Neural cell (in vitro differentiated cells): ENCODE measurements around the gene MSLN. TPM values are rescaled to one million over a fixed set of nuclear protein-coding genes. Genes with fewer than 3 reads are reported as not detected.
"Not testable (repeated sequence)": the region's sequence is repeated elsewhere in the genome, so short reads cannot be mapped to it uniquely, and the experiment has no call there.

ENCODE experiments used
- H2AFZ ChIP-seq: fragments of 200-600, 300-800 bp; sonication (generic), shearing (Covaris generic); 2 replicates; pipeline ENCODE4 v1.6.0; 2014; ENCODE audit warnings: low read depth, mild to moderate bottlenecking, antibody characterized with exemption, low read length, moderate library complexity
- H3F3A ChIP-seq: fragments of 200-600 bp; shearing (Covaris generic); 2 replicates; pipeline ENCODE4 v1.6.1; 2016; ENCODE audit warnings: mild to moderate bottlenecking, moderate library complexity, mixed read lengths, antibody characterized with exemption, low read length; ENCODE audit not compliant: insufficient read depth, poor library complexity, severe bottlenecking
- H3K27ac ChIP-seq: fragments of 200-600, 300-800 bp; sonication (generic), shearing (Covaris generic); 2 replicates; pipeline ENCODE4 v1.5.1; 2014; ENCODE audit warnings: mild to moderate bottlenecking, low read length, moderate library complexity
- H3K27me3 ChIP-seq: fragments of 300-800, 200-600 bp; sonication (generic), shearing (Covaris generic); 2 replicates; pipeline ENCODE4 v1.6.0; 2014; ENCODE audit warnings: mild to moderate bottlenecking, low read depth, low read length, moderate library complexity; ENCODE audit not compliant: insufficient read depth
- H3K36me3 ChIP-seq: fragments of 300-800, 200-600 bp; sonication (generic), shearing (Covaris generic); 2 replicates; pipeline ENCODE4 v1.5.1; 2014; ENCODE audit warnings: mild to moderate bottlenecking, antibody characterized with exemption, low read length, moderate library complexity; ENCODE audit not compliant: insufficient read depth
- H3K4me2 ChIP-seq: fragments of 300-800, 200-600 bp; sonication (generic), shearing (Covaris generic); 2 replicates; pipeline ENCODE4 v1.6.0; 2014; ENCODE audit warnings: mild to moderate bottlenecking, low read length
- H3K4me3 ChIP-seq: fragments of 300-800, 200-600 bp; sonication (generic), shearing (Covaris generic); 2 replicates; pipeline ENCODE4 v1.5.1; 2014; ENCODE audit warnings: mild to moderate bottlenecking, low read length, moderate library complexity
- H3K79me2 ChIP-seq: fragments of 200-600 bp; shearing (Covaris generic); replicated peaks from 2 replicates; pipeline ENCODE4 v1.6.0; 2014; ENCODE audit warnings: mild to moderate bottlenecking, low read length, moderate library complexity; ENCODE audit not compliant: insufficient read depth
- H3K9ac ChIP-seq: fragments of 300-800, 200-600 bp; sonication (generic), shearing (Covaris generic); 2 replicates; pipeline ENCODE4 v1.6.1; 2016; ENCODE audit warnings: mild to moderate bottlenecking, low read length, mixed read lengths
- H3K9me2 ChIP-seq: fragments of 200-600 bp; shearing (Covaris generic); 2 replicates; pipeline ENCODE4 v1.6.1; 2016; ENCODE audit warnings: mild to moderate bottlenecking, low read length, mixed read lengths; ENCODE audit not compliant: insufficient read depth
- H3K9me3 ChIP-seq: fragments of 200-600, 300-800 bp; sonication (generic), shearing (Covaris generic); 2 replicates; pipeline ENCODE4 v1.6.1; 2016; ENCODE audit warnings: mild to moderate bottlenecking, mixed run types, low read length, moderate library complexity, mixed read lengths
- H4K20me1 ChIP-seq: fragments of 200-600 bp; shearing (Covaris generic); 2 replicates; pipeline ENCODE4 v1.6.1; 2016; ENCODE audit warnings: mild to moderate bottlenecking, mixed run types; ENCODE audit not compliant: insufficient read depth
- CTCF ChIP-seq: fragments of 450-650 bp; IDR thresholded peaks from 2 replicates; pipeline ENCODE4 v1.5.1; 2014; ENCODE audit warnings: antibody characterized with exemption, mild to moderate bottlenecking, moderate library complexity; ENCODE audit not compliant: poor library complexity, severe bottlenecking
- EP300 ChIP-seq: fragments of 450-650 bp; conservative IDR thresholded peaks from 2 replicates; pipeline ENCODE4 v1.6.1; 2014; ENCODE audit warnings: antibody characterized with exemption, mild to moderate bottlenecking, moderate library complexity; ENCODE audit not compliant: poor library complexity, severe bottlenecking
- EZH2 ChIP-seq: fragments of 200-600, 300-800 bp; shearing (Covaris generic), sonication (generic); IDR thresholded peaks from 2 replicates; pipeline ENCODE4 v1.6.1; 2014; ENCODE audit warnings: antibody characterized with exemption, low read length, borderline replicate concordance, mild to moderate bottlenecking; ENCODE audit not compliant: insufficient read depth, poor library complexity, severe bottlenecking
- MXI1 ChIP-seq: fragments of 450-650 bp; conservative IDR thresholded peaks from 2 replicates; pipeline ENCODE4 v1.6.1; 2014; ENCODE audit warnings: antibody characterized with exemption, mild to moderate bottlenecking; ENCODE audit not compliant: poor library complexity, severe bottlenecking
- POLR2AphosphoS5 ChIP-seq: IDR thresholded peaks from 2 replicates; pipeline ENCODE4 v1.6.1; 2012
- RAD21 ChIP-seq: fragments of 450-650 bp; conservative IDR thresholded peaks from 2 replicates; pipeline ENCODE4 v1.6.1; 2014; ENCODE audit warnings: antibody characterized with exemption, mild to moderate bottlenecking, moderate library complexity
- SMC3 ChIP-seq: fragments of 450-650 bp; conservative IDR thresholded peaks from 2 replicates; pipeline ENCODE4 v1.6.1; 2014; ENCODE audit warnings: antibody characterized with exemption, mild to moderate bottlenecking, moderate library complexity; ENCODE audit not compliant: poor library complexity
- TAF1 ChIP-seq: IDR thresholded peaks from 2 replicates; pipeline ENCODE4 v1.6.1; 2012; ENCODE audit warnings: low read depth
- polyA plus RNA-seq: library from polyadenylated mRNA; depleted of rRNA; stranded (reverse); fragments of >200 nt; gene quantifications from 2 replicates; pipeline ENCODE4 v1.2.3, GENCODE V29; 2014
- TF ChIP-seq, protein P1 (sequence below): IDR thresholded peaks from 2 replicates; pipeline ENCODE4 v1.6.1; 2012; ENCODE audit warnings: borderline replicate concordance

MSLN gene
- polyA plus RNA-seq, 1 donor from 2014 or later, result 0.63 TPM

- H3K27me3 ChIP-seq, H3F3A ChIP-seq, H3K36me3 ChIP-seq, H3K4me2 ChIP-seq, H3K79me2 ChIP-seq, H2AFZ ChIP-seq, H3K9me2 ChIP-seq, H4K20me1 ChIP-seq, H3K9ac ChIP-seq, H3K9me3 ChIP-seq, H3K4me3 ChIP-seq, H3K27ac ChIP-seq: not testable (repeated sequence)
Observed at GRCh38 chr16:754121-754607, 6.4 kb upstream of the MSLN start.

DNA sequence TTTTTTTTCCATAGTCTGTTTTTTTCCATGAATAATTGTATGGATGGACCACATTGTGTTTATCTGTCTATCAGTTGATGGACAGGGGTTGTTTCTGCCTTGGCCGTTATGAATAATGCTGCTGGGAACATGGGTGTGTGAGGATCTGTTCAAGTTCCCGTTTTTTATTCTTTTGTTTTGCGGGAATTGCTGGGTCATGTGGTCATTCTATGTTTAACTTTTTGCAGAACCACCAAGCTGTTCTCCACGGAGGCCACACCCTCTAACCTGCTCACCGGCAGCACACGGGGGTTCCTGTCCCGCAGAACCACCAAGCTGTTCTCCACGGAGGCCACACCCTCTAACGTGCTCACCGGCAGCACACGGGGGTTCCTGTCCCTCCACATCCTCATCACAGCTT lies 5.9 kb upstream of the MSLN start:
- Histone ChIP-seq H3K4me3 (no peak overlapping the region), H3K36me3 (no peaks in the 10 kb centered on the region), H3K4me2 (no peak overlapping the region), H3K9ac (no peak overlapping the region), H3F3A (no peaks in the 10 kb centered on the region), H4K20me1 (no peaks in the 10 kb centered on the region), H3K27ac (no peak overlapping the region), H3K9me3 (peaks cover 4% of the 10 kb centered on the region), H3K9me2 (no peaks in the 10 kb centered on the region), H3K79me2 (no peaks in the 10 kb centered on the region), H3K27me3 (no peaks in the 10 kb centered on the region), H2AFZ (no peak overlapping the region)
- TF ChIP-seq MXI1 (no peak), POLR2AphosphoS5 (no peak), EZH2 (no peak), SMC3 (no peak), CTCF (no peak), TAF1 (no peak), EP300 (no peak), RAD21 (no peak)
- TF ChIP-seq, protein P1, sequence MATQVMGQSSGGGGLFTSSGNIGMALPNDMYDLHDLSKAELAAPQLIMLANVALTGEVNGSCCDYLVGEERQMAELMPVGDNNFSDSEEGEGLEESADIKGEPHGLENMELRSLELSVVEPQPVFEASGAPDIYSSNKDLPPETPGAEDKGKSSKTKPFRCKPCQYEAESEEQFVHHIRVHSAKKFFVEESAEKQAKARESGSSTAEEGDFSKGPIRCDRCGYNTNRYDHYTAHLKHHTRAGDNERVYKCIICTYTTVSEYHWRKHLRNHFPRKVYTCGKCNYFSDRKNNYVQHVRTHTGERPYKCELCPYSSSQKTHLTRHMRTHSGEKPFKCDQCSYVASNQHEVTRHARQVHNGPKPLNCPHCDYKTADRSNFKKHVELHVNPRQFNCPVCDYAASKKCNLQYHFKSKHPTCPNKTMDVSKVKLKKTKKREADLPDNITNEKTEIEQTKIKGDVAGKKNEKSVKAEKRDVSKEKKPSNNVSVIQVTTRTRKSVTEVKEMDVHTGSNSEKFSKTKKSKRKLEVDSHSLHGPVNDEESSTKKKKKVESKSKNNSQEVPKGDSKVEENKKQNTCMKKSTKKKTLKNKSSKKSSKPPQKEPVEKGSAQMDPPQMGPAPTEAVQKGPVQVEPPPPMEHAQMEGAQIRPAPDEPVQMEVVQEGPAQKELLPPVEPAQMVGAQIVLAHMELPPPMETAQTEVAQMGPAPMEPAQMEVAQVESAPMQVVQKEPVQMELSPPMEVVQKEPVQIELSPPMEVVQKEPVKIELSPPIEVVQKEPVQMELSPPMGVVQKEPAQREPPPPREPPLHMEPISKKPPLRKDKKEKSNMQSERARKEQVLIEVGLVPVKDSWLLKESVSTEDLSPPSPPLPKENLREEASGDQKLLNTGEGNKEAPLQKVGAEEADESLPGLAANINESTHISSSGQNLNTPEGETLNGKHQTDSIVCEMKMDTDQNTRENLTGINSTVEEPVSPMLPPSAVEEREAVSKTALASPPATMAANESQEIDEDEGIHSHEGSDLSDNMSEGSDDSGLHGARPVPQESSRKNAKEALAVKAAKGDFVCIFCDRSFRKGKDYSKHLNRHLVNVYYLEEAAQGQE, result no peak

DNA sequence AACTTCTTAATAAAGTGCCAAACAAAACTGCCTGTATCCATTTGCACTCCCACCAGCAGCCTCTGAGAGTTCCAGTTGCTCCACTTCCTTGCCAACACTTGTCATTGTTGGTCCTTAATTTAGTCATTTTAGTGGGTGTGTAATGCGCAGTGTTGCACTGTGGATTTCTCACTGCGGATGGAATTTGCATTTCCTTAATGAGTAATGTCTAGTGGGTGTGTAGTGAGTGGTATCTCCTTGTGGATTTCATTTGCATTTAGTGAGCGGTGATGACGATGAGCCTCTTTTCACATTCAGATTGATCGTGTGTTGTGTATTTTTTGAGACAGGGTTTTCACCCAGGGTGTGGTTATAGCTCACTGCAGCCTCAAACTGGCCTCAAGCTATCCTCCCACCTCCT lies 4.1 kb upstream of the MSLN start:
- no peak overlapping the region for H3K27ac ChIP-seq
- H3K4me2 ChIP-seq, result no peak overlapping the region
- H2AFZ ChIP-seq, result no peak overlapping the region
- no peak overlapping the region for H3K9ac ChIP-seq
- no peaks in the 10 kb centered on the region for H3K79me2 ChIP-seq
- no peak overlapping the region for H3K4me3 ChIP-seq
- no peaks in the 10 kb centered on the region for H3K9me2 ChIP-seq
- TF ChIP-seq TAF1 (no peak), MXI1 (no peak), EZH2 (no peak), POLR2AphosphoS5 (no peak), EP300 (no peak)
- TF ChIP-seq, protein P1, result no peak
- no peaks in the 10 kb centered on the region for H4K20me1 ChIP-seq
- H3K9me3 ChIP-seq, result peaks cover 4% of the 10 kb centered on the region
- H3K27me3 ChIP-seq, result no peaks in the 10 kb centered on the region
- no peaks in the 10 kb centered on the region for H3F3A ChIP-seq
- H3K36me3 ChIP-seq, result no peaks in the 10 kb centered on the region
